HepG2 (cell line): Measurements from ENCODE around the gene CNNM4. TPM values are rescaled to one million over a fixed set of nuclear protein-coding genes. Genes with fewer than 3 reads are reported as not detected.

Experiments used
- ATAC-seq: fragments of 200-7000 bp; cut with Tn5 transposase; 3 replicates; pipeline ENCODE4 v1.9.1; 2020; ENCODE audit warnings: mild to moderate bottlenecking, moderate library complexity
- BruUV-seq: library from RNA; stranded (reverse); fragments of 400-500 nt; replicated peaks from 2 replicates; lab custom pipeline; 2021; lab: Mats Ljungman, UMichigan
- CTCF ChIA-PET: fragments of 300-600 bp; formaldehyde crosslinking; extraction: SDS; loops from one replicate; lab custom pipeline; 2021; ENCODE audit warnings: low total read pairs, inconsistent platforms, low intra/inter-chr PET ratio; lab: Yijun Ruan, JAX
- POLR2A ChIA-PET: fragments of 350-600 bp; sonication (Branson Sonifier 250); formaldehyde crosslinking; loops from one replicate; lab custom pipeline; 2020; ENCODE audit warnings: antibody characterized with exemption, inconsistent platforms; lab: Yijun Ruan, JAX
- DNase-seq: peaks from one replicate; pipeline ENCODE4 v3.0.0-alpha.2; 2015; ENCODE audit warnings: low spot score
- FAIRE-seq: peaks from 3 replicates; lab custom pipeline; 2011; peaks lifted over from hg19 to GRCh38; lab: Jason Lieb, UNC
- H2AFZ ChIP-seq: one replicate; pipeline ENCODE4 v1.6.1; 2011; ENCODE audit warnings: low read length, inconsistent platforms
- H3K27ac ChIP-seq: fragments of 300-600 bp; 3 replicates; pipeline ENCODE4 v1.8.0; 2011; ENCODE audit warnings: mixed run types, mild to moderate bottlenecking, mixed read lengths, low read length, inconsistent platforms; ENCODE audit not compliant: insufficient read depth; ENCODE audit errors: extremely low read length
- H3K27me3 ChIP-seq, 2 experiments: fragments of 200-600 bp in 1 of 2; 2 replicates in 1 of 2; 3 replicates in 1 of 2; pipeline versions ENCODE4 v1.6.0 to v1.8.0; 2011; ENCODE audit warnings: low read length in 2 of 2, mild to moderate bottlenecking in 2 of 2, moderate library complexity in 2 of 2, inconsistent platforms in 1 of 2; ENCODE audit not compliant: insufficient read depth in 2 of 2, control insufficient read depth in 1 of 2
- H3K36me3 ChIP-seq, 2 experiments: fragments of 200-600 bp in 1 of 2; replicated peaks in 1 of 2; 2 replicates in 1 of 2; 3 replicates in 1 of 2; pipeline versions ENCODE4 v1.5.1 to v1.8.0; 2011; ENCODE audit warnings: low read length in 2 of 2, inconsistent platforms in 1 of 2; ENCODE audit not compliant: insufficient read depth in 2 of 2, control insufficient read depth in 1 of 2
- H3K4me1 ChIP-seq: 2 replicates; pipeline ENCODE4 v1.5.1; 2012; ENCODE audit warnings: low read length, inconsistent platforms; ENCODE audit not compliant: insufficient read depth
- H3K4me2 ChIP-seq: 2 replicates; pipeline ENCODE4 v1.6.0; 2011; ENCODE audit warnings: low read depth, low read length, inconsistent platforms
- H3K4me3 ChIP-seq, 3 experiments: fragments of 200-600 bp in 1 of 3; sonication (generic), shearing (Covaris generic) in 1 of 3; replicated peaks in 1 of 3; 2 replicates each; pipeline ENCODE4 v1.5.1; 2011 to 2016; ENCODE audit warnings: low read length in 3 of 3, inconsistent platforms in 2 of 3, low read depth in 2 of 3, mild to moderate bottlenecking in 2 of 3, control low read depth in 1 of 3, mixed read lengths in 1 of 3; ENCODE audit not compliant: insufficient read depth in 1 of 3
- H3K79me2 ChIP-seq: one replicate; pipeline ENCODE4 v1.6.1; 2011; ENCODE audit warnings: low read length, inconsistent platforms; ENCODE audit not compliant: insufficient read depth
- H3K9ac ChIP-seq: 2 replicates; pipeline ENCODE4 v1.6.0; 2011; ENCODE audit warnings: mild to moderate bottlenecking, low read depth, low read length, inconsistent platforms; ENCODE audit not compliant: insufficient read depth
- H3K9me3 ChIP-seq: 2 replicates; pipeline ENCODE4 v1.5.1; 2012; ENCODE audit warnings: mild to moderate bottlenecking, low read length
- H4K20me1 ChIP-seq: 2 replicates; pipeline ENCODE4 v1.6.0; 2011; ENCODE audit warnings: inconsistent platforms, mild to moderate bottlenecking, low read length, moderate library complexity; ENCODE audit not compliant: insufficient read depth
- ATF1 ChIP-seq: IDR thresholded peaks from 2 replicates; pipeline ENCODE4 v1.6.1; 2016; ENCODE audit warnings: mild to moderate bottlenecking, control low read depth
- KLF16 ChIP-seq, 2 experiments: sonication (generic) in 1 of 2; formaldehyde crosslinking in 1 of 2; IDR thresholded peaks; 2 replicates each; pipeline versions ENCODE4 v1.6.1 to v1.8.0; 2016 to 2023; ENCODE audit warnings: missing genetic modification reagents in 2 of 2, missing compliant biosample characterization in 1 of 2
- PAWR ChIP-seq: sonication (generic); formaldehyde crosslinking; IDR thresholded peaks from 2 replicates; pipeline ENCODE4 v1.4.0; 2020; ENCODE audit warnings: missing genetic modification reagents, mild to moderate bottlenecking, borderline replicate concordance
- PHB2 ChIP-seq: fragments of 450-650 bp; IDR thresholded peaks from 2 replicates; pipeline ENCODE4 v1.6.1; 2018; ENCODE audit not compliant: partially characterized antibody
- RFXANK ChIP-seq: IDR thresholded peaks from 2 replicates; pipeline ENCODE4 v1.6.1; 2016
- ZFYVE20 ChIP-seq: sonication (generic); formaldehyde crosslinking; IDR thresholded peaks from 2 replicates; pipeline ENCODE4 v1.8.0; 2023; ENCODE audit warnings: low read depth, mild to moderate bottlenecking, moderate library complexity, missing genetic modification reagents, borderline replicate concordance
- ZNF207 ChIP-seq: fragments of 450-650 bp; IDR thresholded peaks from 2 replicates; pipeline ENCODE4 v1.6.1; 2016; ENCODE audit warnings: antibody characterized with exemption, borderline replicate concordance
- ZNF253 ChIP-seq: sonication (generic); formaldehyde crosslinking; IDR thresholded peaks from 2 replicates; pipeline ENCODE4 v1.8.0; 2022; ENCODE audit warnings: mild to moderate bottlenecking, missing genetic modification reagents, borderline replicate concordance
- WGBS: methylation state at CpG from one replicate; pipeline ENCODE4 v1.1.6; 2017; ENCODE audit warnings: low lambda C conversion rate; 5-methylcytosine and 5-hydroxymethylcytosine counted together
- in situ Hi-C: cut with HindIII; loops from 2 replicates; pipeline ENCODE4 v1.10.0; 2017; ENCODE audit warnings: low pct_unique_long_range_greater_than_20kb; ENCODE audit not compliant: extremely low pct_ligation_motif_present
- intact Hi-C: fragments of 100-400 bp; cut with micrococcal nuclease; formaldehyde crosslinking; loops from one replicate; pipeline ENCODE4 v1.10.0; 2022; ENCODE audit not compliant: unreplicated experiment
- polyA plus RNA-seq, 8 experiments: library from polyadenylated mRNA; depleted of rRNA in 3 of 8; stranded (reverse) in 7 of 8; unstranded in 1 of 8; fragments of >200 nt; fragmentation: Illumina TruSeq in 4 of 8; extraction: Trizol in 4 of 8; gene quantifications; 2 replicates each; pipeline versions ENCODE4 v1.2.1 to v1.2.3, GENCODE V29; 2011 to 2016; ENCODE audit warnings: low read depth in 4 of 8, missing spikeins in 1 of 8, mixed read lengths in 1 of 8; ENCODE audit not compliant: insufficient read depth in 1 of 8
- total RNA-seq, 5 experiments: library from RNA; depleted of rRNA; stranded (reverse); fragments of >200 nt; fragmentation: Illumina TruSeq; extraction: Trizol; gene quantifications; 2 replicates each; pipeline ENCODE4 v1.2.3, GENCODE V29; 2016; ENCODE audit warnings: low read depth in 1 of 5
- TF ChIP-seq, protein P1 (sequence below): sonication (generic); formaldehyde crosslinking; IDR thresholded peaks from 2 replicates; pipeline ENCODE4 v1.9.0; 2021; ENCODE audit warnings: mild to moderate bottlenecking, missing genetic modification reagents
- TF ChIP-seq, protein P2 (sequence below): fragments of 450-650 bp; IDR thresholded peaks from 2 replicates; pipeline ENCODE4 v1.6.1; 2017; ENCODE audit warnings: mild to moderate bottlenecking

The CNNM4 gene
- total and polyA plus RNA-seq, 2 of the 13 experiments (the other 11 are each of a cell fraction or from before 2014, with no cell fraction given) = 5.9 to 8.4 TPM

DNA sequence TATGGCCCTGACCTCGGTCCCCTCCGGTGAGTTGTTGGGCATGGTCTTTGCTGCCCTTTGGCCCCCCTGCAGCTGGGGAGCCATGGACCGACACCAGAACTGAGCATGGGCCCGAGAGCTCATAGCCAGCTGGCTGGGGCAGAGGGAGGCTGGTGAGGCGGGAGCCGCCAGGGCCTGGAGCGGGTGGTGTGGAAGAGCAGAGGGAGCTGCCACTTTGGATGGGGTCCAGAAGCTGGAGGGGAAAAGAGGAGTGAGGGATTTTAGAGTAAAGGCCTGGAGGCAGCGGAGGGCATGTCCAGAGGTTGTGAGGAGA, 38.9 kb downstream of the CNNM4 start:
- TF ChIP-seq PAWR (CRISPR knock-in tag) (no peak), ZNF253 (CRISPR knock-in tag) (no peak), KLF16 (CRISPR knock-in tag; IDR thresholded peaks at IDR 0.05) (no peak), ZFYVE20 (CRISPR knock-in tag) (no peak), RFXANK (CRISPR knock-in tag) (no peak), PHB2 (no peak), ATF1 (no peak), ZNF207 (no peak)
- TF ChIP-seq, protein P1, sequence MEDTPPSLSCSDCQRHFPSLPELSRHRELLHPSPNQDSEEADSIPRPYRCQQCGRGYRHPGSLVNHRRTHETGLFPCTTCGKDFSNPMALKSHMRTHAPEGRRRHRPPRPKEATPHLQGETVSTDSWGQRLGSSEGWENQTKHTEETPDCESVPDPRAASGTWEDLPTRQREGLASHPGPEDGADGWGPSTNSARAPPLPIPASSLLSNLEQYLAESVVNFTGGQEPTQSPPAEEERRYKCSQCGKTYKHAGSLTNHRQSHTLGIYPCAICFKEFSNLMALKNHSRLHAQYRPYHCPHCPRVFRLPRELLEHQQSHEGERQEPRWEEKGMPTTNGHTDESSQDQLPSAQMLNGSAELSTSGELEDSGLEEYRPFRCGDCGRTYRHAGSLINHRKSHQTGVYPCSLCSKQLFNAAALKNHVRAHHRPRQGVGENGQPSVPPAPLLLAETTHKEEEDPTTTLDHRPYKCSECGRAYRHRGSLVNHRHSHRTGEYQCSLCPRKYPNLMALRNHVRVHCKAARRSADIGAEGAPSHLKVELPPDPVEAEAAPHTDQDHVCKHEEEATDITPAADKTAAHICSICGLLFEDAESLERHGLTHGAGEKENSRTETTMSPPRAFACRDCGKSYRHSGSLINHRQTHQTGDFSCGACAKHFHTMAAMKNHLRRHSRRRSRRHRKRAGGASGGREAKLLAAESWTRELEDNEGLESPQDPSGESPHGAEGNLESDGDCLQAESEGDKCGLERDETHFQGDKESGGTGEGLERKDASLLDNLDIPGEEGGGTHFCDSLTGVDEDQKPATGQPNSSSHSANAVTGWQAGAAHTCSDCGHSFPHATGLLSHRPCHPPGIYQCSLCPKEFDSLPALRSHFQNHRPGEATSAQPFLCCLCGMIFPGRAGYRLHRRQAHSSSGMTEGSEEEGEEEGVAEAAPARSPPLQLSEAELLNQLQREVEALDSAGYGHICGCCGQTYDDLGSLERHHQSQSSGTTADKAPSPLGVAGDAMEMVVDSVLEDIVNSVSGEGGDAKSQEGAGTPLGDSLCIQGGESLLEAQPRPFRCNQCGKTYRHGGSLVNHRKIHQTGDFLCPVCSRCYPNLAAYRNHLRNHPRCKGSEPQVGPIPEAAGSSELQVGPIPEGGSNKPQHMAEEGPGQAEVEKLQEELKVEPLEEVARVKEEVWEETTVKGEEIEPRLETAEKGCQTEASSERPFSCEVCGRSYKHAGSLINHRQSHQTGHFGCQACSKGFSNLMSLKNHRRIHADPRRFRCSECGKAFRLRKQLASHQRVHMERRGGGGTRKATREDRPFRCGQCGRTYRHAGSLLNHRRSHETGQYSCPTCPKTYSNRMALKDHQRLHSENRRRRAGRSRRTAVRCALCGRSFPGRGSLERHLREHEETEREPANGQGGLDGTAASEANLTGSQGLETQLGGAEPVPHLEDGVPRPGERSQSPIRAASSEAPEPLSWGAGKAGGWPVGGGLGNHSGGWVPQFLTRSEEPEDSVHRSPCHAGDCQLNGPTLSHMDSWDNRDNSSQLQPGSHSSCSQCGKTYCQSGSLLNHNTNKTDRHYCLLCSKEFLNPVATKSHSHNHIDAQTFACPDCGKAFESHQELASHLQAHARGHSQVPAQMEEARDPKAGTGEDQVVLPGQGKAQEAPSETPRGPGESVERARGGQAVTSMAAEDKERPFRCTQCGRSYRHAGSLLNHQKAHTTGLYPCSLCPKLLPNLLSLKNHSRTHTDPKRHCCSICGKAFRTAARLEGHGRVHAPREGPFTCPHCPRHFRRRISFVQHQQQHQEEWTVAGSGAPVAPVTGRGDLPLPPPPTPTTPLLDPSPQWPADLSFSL (CRISPR knock-in tag) = no peak
- TF ChIP-seq, protein P2, sequence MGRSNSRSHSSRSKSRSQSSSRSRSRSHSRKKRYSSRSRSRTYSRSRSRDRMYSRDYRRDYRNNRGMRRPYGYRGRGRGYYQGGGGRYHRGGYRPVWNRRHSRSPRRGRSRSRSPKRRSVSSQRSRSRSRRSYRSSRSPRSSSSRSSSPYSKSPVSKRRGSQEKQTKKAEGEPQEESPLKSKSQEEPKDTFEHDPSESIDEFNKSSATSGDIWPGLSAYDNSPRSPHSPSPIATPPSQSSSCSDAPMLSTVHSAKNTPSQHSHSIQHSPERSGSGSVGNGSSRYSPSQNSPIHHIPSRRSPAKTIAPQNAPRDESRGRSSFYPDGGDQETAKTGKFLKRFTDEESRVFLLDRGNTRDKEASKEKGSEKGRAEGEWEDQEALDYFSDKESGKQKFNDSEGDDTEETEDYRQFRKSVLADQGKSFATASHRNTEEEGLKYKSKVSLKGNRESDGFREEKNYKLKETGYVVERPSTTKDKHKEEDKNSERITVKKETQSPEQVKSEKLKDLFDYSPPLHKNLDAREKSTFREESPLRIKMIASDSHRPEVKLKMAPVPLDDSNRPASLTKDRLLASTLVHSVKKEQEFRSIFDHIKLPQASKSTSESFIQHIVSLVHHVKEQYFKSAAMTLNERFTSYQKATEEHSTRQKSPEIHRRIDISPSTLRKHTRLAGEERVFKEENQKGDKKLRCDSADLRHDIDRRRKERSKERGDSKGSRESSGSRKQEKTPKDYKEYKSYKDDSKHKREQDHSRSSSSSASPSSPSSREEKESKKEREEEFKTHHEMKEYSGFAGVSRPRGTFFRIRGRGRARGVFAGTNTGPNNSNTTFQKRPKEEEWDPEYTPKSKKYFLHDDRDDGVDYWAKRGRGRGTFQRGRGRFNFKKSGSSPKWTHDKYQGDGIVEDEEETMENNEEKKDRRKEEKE = no peak
- TF ChIP-seq, all 625 proteins: peak for 0
- DNase-seq (no peak), ATAC-seq (no peak), FAIRE-seq (no peak)
- Histone ChIP-seq H3K4me1 (peaks cover 15% of the 10 kb centered on the region), H2AFZ (no peak overlapping the region), H3K4me2 (no peak overlapping the region), H3K27me3 (no peaks in the 10 kb centered on the region), H3K9ac (no peak overlapping the region), H3K79me2 (no peaks in the 10 kb centered on the region), H3K27ac (no peak overlapping the region), H4K20me1 (no peaks in the 10 kb centered on the region), H3K4me3 (no peak overlapping the region), H3K9me3 (no peaks in the 10 kb centered on the region), H3K36me3 (peaks cover 5 to 11% of the 10 kb centered on the region in 2 experiments; a peak in 3 of 5 replicates)
- ChIA-PET CTCF (no interaction called here), POLR2A (interaction anchor here (1.1 to 2.1 kb wide), 4 partner anchors 10 to 250 kb away, joined by 3 to 7 read pairs (median 4); partner anchors contain the start of gene CNNM3)
- intact Hi-C loops = no loop called here
- in situ Hi-C loops = no loop called here
- BruUV-seq = no TSS peak
- 95% methylated on average over 8 of the region's 8 CpGs for WGBS
